ENCODE measurements around the gene PLCH1. TPM values are rescaled to one million over a fixed set of nuclear protein-coding genes. Genes with fewer than 3 reads are reported as not detected.

PLCH1 gene
- total and polyA plus RNA-seq, 2 experiments from 2014 or later = 8.1 to 25.3 TPM

DNA sequence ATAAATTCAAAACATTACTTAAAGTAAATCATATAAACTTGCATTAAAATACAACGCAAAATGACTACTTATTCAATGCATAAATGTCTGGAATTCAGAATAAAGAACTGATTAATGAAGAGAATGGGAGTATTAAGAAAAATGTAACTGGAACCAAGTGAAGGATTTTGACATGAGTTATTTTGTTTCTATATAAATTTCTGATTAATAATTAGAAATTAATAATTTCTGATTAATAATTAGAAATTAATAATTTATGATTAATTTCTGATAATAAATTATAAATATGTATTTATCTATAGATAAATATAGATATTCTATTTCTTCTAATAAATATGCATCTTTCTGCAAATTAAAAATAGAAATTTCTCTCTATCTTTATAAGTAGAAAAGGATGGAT, 291.4 kb downstream of the PLCH1 start:
- no peaks in the 10 kb centered on the region for H3K36me3 Mint-ChIP-seq (ENCODE audit: low read depth)
- no peak overlapping the region for H3K27ac ChIP-seq (ENCODE audit: low read depth)
- no peaks in the 10 kb centered on the region for H3K27me3 Mint-ChIP-seq (ENCODE audit: insufficient read depth, low read depth, poor library complexity)
- no peak overlapping the region for H3K4me3 Mint-ChIP-seq
- TF ChIP-seq JUNB (IDR thresholded peaks at IDR 0.05; ENCODE audit: unreplicated experiment) = no peak
- TF ChIP-seq, protein P1, sequence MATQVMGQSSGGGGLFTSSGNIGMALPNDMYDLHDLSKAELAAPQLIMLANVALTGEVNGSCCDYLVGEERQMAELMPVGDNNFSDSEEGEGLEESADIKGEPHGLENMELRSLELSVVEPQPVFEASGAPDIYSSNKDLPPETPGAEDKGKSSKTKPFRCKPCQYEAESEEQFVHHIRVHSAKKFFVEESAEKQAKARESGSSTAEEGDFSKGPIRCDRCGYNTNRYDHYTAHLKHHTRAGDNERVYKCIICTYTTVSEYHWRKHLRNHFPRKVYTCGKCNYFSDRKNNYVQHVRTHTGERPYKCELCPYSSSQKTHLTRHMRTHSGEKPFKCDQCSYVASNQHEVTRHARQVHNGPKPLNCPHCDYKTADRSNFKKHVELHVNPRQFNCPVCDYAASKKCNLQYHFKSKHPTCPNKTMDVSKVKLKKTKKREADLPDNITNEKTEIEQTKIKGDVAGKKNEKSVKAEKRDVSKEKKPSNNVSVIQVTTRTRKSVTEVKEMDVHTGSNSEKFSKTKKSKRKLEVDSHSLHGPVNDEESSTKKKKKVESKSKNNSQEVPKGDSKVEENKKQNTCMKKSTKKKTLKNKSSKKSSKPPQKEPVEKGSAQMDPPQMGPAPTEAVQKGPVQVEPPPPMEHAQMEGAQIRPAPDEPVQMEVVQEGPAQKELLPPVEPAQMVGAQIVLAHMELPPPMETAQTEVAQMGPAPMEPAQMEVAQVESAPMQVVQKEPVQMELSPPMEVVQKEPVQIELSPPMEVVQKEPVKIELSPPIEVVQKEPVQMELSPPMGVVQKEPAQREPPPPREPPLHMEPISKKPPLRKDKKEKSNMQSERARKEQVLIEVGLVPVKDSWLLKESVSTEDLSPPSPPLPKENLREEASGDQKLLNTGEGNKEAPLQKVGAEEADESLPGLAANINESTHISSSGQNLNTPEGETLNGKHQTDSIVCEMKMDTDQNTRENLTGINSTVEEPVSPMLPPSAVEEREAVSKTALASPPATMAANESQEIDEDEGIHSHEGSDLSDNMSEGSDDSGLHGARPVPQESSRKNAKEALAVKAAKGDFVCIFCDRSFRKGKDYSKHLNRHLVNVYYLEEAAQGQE (IDR thresholded peaks at IDR 0.05; ENCODE audit: unreplicated experiment) = no peak
- TF ChIP-seq, protein P2, sequence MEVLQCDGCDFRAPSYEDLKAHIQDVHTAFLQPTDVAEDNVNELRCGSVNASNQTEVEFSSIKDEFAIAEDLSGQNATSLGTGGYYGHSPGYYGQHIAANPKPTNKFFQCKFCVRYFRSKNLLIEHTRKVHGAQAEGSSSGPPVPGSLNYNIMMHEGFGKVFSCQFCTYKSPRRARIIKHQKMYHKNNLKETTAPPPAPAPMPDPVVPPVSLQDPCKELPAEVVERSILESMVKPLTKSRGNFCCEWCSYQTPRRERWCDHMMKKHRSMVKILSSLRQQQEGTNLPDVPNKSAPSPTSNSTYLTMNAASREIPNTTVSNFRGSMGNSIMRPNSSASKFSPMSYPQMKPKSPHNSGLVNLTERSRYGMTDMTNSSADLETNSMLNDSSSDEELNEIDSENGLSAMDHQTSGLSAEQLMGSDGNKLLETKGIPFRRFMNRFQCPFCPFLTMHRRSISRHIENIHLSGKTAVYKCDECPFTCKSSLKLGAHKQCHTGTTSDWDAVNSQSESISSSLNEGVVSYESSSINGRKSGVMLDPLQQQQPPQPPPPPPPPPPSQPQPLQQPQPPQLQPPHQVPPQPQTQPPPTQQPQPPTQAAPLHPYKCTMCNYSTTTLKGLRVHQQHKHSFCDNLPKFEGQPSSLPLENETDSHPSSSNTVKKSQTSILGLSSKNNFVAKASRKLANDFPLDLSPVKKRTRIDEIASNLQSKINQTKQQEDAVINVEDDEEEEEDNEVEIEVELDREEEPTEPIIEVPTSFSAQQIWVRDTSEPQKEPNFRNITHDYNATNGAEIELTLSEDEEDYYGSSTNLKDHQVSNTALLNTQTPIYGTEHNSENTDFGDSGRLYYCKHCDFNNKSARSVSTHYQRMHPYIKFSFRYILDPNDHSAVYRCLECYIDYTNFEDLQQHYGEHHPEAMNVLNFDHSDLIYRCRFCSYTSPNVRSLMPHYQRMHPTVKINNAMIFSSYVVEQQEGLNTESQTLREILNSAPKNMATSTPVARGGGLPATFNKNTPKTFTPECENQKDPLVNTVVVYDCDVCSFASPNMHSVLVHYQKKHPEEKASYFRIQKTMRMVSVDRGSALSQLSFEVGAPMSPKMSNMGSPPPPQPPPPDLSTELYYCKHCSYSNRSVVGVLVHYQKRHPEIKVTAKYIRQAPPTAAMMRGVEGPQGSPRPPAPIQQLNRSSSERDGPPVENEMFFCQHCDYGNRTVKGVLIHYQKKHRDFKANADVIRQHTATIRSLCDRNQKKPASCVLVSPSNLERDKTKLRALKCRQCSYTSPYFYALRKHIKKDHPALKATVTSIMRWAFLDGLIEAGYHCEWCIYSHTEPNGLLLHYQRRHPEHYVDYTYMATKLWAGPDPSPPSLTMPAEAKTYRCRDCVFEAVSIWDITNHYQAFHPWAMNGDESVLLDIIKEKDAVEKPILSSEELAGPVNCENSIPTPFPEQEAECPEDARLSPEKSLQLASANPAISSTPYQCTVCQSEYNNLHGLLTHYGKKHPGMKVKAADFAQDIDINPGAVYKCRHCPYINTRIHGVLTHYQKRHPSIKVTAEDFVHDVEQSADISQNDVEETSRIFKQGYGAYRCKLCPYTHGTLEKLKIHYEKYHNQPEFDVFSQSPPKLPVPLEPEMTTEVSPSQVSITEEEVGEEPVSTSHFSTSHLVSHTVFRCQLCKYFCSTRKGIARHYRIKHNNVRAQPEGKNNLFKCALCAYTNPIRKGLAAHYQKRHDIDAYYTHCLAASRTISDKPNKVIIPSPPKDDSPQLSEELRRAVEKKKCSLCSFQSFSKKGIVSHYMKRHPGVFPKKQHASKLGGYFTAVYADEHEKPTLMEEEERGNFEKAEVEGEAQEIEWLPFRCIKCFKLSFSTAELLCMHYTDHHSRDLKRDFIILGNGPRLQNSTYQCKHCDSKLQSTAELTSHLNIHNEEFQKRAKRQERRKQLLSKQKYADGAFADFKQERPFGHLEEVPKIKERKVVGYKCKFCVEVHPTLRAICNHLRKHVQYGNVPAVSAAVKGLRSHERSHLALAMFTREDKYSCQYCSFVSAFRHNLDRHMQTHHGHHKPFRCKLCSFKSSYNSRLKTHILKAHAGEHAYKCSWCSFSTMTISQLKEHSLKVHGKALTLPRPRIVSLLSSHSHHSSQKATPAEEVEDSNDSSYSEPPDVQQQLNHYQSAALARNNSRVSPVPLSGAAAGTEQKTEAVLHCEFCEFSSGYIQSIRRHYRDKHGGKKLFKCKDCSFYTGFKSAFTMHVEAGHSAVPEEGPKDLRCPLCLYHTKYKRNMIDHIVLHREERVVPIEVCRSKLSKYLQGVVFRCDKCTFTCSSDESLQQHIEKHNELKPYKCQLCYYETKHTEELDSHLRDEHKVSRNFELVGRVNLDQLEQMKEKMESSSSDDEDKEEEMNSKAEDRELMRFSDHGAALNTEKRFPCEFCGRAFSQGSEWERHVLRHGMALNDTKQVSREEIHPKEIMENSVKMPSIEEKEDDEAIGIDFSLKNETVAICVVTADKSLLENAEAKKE (CRISPR knock-in tag; IDR thresholded peaks at IDR 0.05) = no peak
- TF ChIP-seq POLR2AphosphoS5 (IDR thresholded peaks at IDR 0.05; ENCODE audit: low read depth) = no peak
- no peak for TF ChIP-seq EZH2phosphoT487 (IDR thresholded peaks at IDR 0.05; ENCODE audit: unreplicated experiment)
- TF ChIP-seq STAT1 (IDR thresholded peaks at IDR 0.05; ENCODE audit: unreplicated experiment) = no peak
- TF ChIP-seq, protein P3, sequence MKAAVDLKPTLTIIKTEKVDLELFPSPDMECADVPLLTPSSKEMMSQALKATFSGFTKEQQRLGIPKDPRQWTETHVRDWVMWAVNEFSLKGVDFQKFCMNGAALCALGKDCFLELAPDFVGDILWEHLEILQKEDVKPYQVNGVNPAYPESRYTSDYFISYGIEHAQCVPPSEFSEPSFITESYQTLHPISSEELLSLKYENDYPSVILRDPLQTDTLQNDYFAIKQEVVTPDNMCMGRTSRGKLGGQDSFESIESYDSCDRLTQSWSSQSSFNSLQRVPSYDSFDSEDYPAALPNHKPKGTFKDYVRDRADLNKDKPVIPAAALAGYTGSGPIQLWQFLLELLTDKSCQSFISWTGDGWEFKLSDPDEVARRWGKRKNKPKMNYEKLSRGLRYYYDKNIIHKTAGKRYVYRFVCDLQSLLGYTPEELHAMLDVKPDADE (IDR thresholded peaks at IDR 0.05) = no peak
- TF ChIP-seq ZNF331 (CRISPR knock-in tag; IDR thresholded peaks at IDR 0.05; ENCODE audit: low read depth) = no peak
- no peak for TF ChIP-seq NANOG (IDR thresholded peaks at IDR 0.05; ENCODE audit: borderline replicate concordance)
- no peak for TF ChIP-seq EZH2 (IDR thresholded peaks at IDR 0.05; ENCODE audit: low read depth, unreplicated experiment)
- no peak for TF ChIP-seq CREB1 (CRISPR knock-in tag; IDR thresholded peaks at IDR 0.05; ENCODE audit: low read depth)
- TF ChIP-seq ZNF114 (CRISPR knock-in tag; IDR thresholded peaks at IDR 0.05) = no peak
- TF ChIP-seq, protein P4, sequence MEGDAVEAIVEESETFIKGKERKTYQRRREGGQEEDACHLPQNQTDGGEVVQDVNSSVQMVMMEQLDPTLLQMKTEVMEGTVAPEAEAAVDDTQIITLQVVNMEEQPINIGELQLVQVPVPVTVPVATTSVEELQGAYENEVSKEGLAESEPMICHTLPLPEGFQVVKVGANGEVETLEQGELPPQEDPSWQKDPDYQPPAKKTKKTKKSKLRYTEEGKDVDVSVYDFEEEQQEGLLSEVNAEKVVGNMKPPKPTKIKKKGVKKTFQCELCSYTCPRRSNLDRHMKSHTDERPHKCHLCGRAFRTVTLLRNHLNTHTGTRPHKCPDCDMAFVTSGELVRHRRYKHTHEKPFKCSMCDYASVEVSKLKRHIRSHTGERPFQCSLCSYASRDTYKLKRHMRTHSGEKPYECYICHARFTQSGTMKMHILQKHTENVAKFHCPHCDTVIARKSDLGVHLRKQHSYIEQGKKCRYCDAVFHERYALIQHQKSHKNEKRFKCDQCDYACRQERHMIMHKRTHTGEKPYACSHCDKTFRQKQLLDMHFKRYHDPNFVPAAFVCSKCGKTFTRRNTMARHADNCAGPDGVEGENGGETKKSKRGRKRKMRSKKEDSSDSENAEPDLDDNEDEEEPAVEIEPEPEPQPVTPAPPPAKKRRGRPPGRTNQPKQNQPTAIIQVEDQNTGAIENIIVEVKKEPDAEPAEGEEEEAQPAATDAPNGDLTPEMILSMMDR (conservative IDR thresholded peaks at IDR 0.05; ENCODE audit: low read depth in 2 of 2) = no peak
- H3K9me2 ChIP-seq (ENCODE audit: insufficient read depth) = peaks cover 5% of the 10 kb centered on the region; the same call in 1 of the 2 replicates
- no peaks in the 10 kb centered on the region for H3K79me2 ChIP-seq (replicated peaks; ENCODE audit: insufficient read depth)
- no peaks in the 10 kb centered on the region for H3F3A ChIP-seq (replicated peaks; ENCODE audit: low read depth)
- H3K27ac Mint-ChIP-seq = no peak overlapping the region
- no peak overlapping the region for H2AFZ ChIP-seq
- no peaks in the 10 kb centered on the region for H3K27me3 ChIP-seq (ENCODE audit: insufficient read depth)
- no peak overlapping the region for H3K4me3 ChIP-seq
- H3K4me1 Mint-ChIP-seq = 0 out of 3 replicates have a peak, but pooled peaks cover 3% of the 10 kb centered on the region
- H3K9me3 Mint-ChIP-seq = no peaks in the 10 kb centered on the region
- no peaks in the 10 kb centered on the region for H3K36me3 ChIP-seq (ENCODE audit: insufficient read depth)
- H3K4me2 ChIP-seq = no peak overlapping the region
- no peaks in the 10 kb centered on the region for H4K20me1 ChIP-seq (replicated peaks; ENCODE audit: insufficient read depth)
- no peak for DNase-seq (ENCODE audit: low spot score)
- no peaks in the 10 kb centered on the region for H3K4me1 ChIP-seq (ENCODE audit: insufficient read depth)
- ATAC-seq = no peak
